ENCODE data around the gene RHEBL1.

The RHEBL1 gene

GRCh38 chr12:49054524-49054923 lies 15.3 kb downstream of the RHEBL1 start (continued):
- TF ChIP-seq, protein P1, sequence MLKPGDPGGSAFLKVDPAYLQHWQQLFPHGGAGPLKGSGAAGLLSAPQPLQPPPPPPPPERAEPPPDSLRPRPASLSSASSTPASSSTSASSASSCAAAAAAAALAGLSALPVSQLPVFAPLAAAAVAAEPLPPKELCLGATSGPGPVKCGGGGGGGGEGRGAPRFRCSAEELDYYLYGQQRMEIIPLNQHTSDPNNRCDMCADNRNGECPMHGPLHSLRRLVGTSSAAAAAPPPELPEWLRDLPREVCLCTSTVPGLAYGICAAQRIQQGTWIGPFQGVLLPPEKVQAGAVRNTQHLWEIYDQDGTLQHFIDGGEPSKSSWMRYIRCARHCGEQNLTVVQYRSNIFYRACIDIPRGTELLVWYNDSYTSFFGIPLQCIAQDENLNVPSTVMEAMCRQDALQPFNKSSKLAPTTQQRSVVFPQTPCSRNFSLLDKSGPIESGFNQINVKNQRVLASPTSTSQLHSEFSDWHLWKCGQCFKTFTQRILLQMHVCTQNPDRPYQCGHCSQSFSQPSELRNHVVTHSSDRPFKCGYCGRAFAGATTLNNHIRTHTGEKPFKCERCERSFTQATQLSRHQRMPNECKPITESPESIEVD (tag by site-specific recombination; IDR thresholded peaks at IDR 0.05) = no peak
- TF ChIP-seq ZNF112 (tag by site-specific recombination; IDR thresholded peaks at IDR 0.05) = no peak
- TF ChIP-seq, protein P2, sequence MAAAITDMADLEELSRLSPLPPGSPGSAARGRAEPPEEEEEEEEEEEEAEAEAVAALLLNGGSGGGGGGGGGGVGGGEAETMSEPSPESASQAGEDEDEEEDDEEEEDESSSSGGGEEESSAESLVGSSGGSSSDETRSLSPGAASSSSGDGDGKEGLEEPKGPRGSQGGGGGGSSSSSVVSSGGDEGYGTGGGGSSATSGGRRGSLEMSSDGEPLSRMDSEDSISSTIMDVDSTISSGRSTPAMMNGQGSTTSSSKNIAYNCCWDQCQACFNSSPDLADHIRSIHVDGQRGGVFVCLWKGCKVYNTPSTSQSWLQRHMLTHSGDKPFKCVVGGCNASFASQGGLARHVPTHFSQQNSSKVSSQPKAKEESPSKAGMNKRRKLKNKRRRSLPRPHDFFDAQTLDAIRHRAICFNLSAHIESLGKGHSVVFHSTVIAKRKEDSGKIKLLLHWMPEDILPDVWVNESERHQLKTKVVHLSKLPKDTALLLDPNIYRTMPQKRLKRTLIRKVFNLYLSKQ (tag by site-specific recombination; IDR thresholded peaks at IDR 0.05; ENCODE audit: borderline replicate concordance) = no peak
- TF ChIP-seq, protein P3, sequence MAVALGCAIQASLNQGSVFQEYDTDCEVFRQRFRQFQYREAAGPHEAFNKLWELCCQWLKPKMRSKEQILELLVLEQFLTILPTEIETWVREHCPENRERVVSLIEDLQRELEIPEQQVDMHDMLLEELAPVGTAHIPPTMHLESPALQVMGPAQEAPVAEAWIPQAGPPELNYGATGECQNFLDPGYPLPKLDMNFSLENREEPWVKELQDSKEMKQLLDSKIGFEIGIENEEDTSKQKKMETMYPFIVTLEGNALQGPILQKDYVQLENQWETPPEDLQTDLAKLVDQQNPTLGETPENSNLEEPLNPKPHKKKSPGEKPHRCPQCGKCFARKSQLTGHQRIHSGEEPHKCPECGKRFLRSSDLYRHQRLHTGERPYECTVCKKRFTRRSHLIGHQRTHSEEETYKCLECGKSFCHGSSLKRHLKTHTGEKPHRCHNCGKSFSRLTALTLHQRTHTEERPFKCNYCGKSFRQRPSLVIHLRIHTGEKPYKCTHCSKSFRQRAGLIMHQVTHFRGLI (tag by site-specific recombination; IDR thresholded peaks at IDR 0.05) = no peak

GRCh38 chr12:49054096-49054495 lies 15.7 kb downstream of the RHEBL1 start:
- ChIA-PET CTCF (interaction anchor here (0.6 to 2.4 kb wide), 4 partner anchors 10 to 35 kb away, joined by 3 to 18 read pairs (median 4); no protein-coding TSS in a partner anchor), POLR2A (no interaction called here)
- Histone ChIP-seq H3K4me1 (ENCODE audit: control insufficient read depth, insufficient read depth, low read length) (peaks cover 11% of the 10 kb centered on the region), H3K9me3 (ENCODE audit: control insufficient read depth, insufficient read depth, low read depth, low read length) (no peaks in the 10 kb centered on the region), H3K27ac (ENCODE audit: extremely low read depth, low read depth, low read length) (no peak overlapping the region), H3K36me3 (ENCODE audit: control insufficient read depth in 2 of 2, insufficient read depth in 1 of 2, low read length in 2 of 2) (peaks cover 33 to 68% of the 10 kb centered on the region in 2 experiments), H3K4me3 (ENCODE audit: low read depth, low read length) (no peak overlapping the region)
- TF ChIP-seq ZNF791 (tag by site-specific recombination; IDR thresholded peaks at IDR 0.05) = no peak
- TF ChIP-seq SP2 (tag by site-specific recombination; IDR thresholded peaks at IDR 0.05) = no peak
- TF ChIP-seq ZNF423 (tag by site-specific recombination; IDR thresholded peaks at IDR 0.05) = no peak
- TF ChIP-seq YY1 (tag by site-specific recombination; IDR thresholded peaks at IDR 0.05) = no peak
- no peak for TF ChIP-seq MEIS1 (CRISPR knock-in tag; IDR thresholded peaks at IDR 0.05; ENCODE audit: borderline replicate concordance)
- TF ChIP-seq EGR2 (tag by site-specific recombination; IDR thresholded peaks at IDR 0.05; ENCODE audit: low read depth) = no peak
- no peak for TF ChIP-seq HOXD13 (CRISPR knock-in tag; IDR thresholded peaks at IDR 0.05; ENCODE audit: borderline replicate concordance)
- no peak for TF ChIP-seq YY2 (tag by site-specific recombination; IDR thresholded peaks at IDR 0.05)
- no peak for TF ChIP-seq ZNF121 (tag by site-specific recombination; IDR thresholded peaks at IDR 0.05)
- no peak for TF ChIP-seq ZNF621 (tag by site-specific recombination; IDR thresholded peaks at IDR 0.05)
- TF ChIP-seq ZNF624 (tag by site-specific recombination; IDR thresholded peaks at IDR 0.05) = no peak
- TF ChIP-seq ZNF501 (tag by site-specific recombination; IDR thresholded peaks at IDR 0.05) = no peak
- no peak for TF ChIP-seq ZNF544 (tag by site-specific recombination; IDR thresholded peaks at IDR 0.05)
- TF ChIP-seq ZNF600 (tag by site-specific recombination; IDR thresholded peaks at IDR 0.05) = no peak
- TF ChIP-seq, protein P4, sequence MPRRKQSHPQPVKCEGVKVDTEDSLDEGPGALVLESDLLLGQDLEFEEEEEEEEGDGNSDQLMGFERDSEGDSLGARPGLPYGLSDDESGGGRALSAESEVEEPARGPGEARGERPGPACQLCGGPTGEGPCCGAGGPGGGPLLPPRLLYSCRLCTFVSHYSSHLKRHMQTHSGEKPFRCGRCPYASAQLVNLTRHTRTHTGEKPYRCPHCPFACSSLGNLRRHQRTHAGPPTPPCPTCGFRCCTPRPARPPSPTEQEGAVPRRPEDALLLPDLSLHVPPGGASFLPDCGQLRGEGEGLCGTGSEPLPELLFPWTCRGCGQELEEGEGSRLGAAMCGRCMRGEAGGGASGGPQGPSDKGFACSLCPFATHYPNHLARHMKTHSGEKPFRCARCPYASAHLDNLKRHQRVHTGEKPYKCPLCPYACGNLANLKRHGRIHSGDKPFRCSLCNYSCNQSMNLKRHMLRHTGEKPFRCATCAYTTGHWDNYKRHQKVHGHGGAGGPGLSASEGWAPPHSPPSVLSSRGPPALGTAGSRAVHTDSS (tag by site-specific recombination; IDR thresholded peaks at IDR 0.05) = no peak
- TF ChIP-seq ZBTB8A (tag by site-specific recombination; IDR thresholded peaks at IDR 0.05) = no peak
- no peak for TF ChIP-seq ZNF23 (tag by site-specific recombination; IDR thresholded peaks at IDR 0.05; ENCODE audit: borderline replicate concordance)
- no peak for TF ChIP-seq ZNF677 (tag by site-specific recombination; IDR thresholded peaks at IDR 0.05)
